HepG2 (cell line): Measurements from ENCODE around the gene LIPT1. TPM values are rescaled to one million over a fixed set of nuclear protein-coding genes. Genes with fewer than 3 reads are reported as not detected.
A peak's percentile ranks its signal among the peaks of the same experiment; 100 is the strongest.

Source experiments
- AGO1 ChIP-seq: fragments of 200-400 bp; formaldehyde crosslinking; IDR thresholded peaks from 2 replicates; pipeline ENCODE4 v1.6.1; 2017; ENCODE audit warnings: mild to moderate bottlenecking, low read depth, low read length, moderate library complexity; ENCODE audit not compliant: poor library complexity, severe bottlenecking
- BRF2 ChIP-seq: sonication (generic); formaldehyde crosslinking; IDR thresholded peaks from 2 replicates; pipeline ENCODE4 v1.8.1; 2022; ENCODE audit warnings: mild to moderate bottlenecking, missing genetic modification reagents
- DDIT3 ChIP-seq: sonication (generic); formaldehyde crosslinking; IDR thresholded peaks from 2 replicates; pipeline ENCODE4 v1.4.0; 2020; ENCODE audit warnings: mild to moderate bottlenecking, missing genetic modification reagents
- HES4 ChIP-seq: sonication (generic); formaldehyde crosslinking; IDR thresholded peaks from 2 replicates; pipeline ENCODE4 v1.9.0; 2021; ENCODE audit warnings: mild to moderate bottlenecking, missing genetic modification reagents, borderline replicate concordance
- RCOR2 ChIP-seq: IDR thresholded peaks from 2 replicates; pipeline ENCODE4 v1.6.1; 2016; ENCODE audit warnings: missing biosample characterization, missing genetic modification reagents
- SRF ChIP-seq: IDR thresholded peaks from 2 replicates; pipeline ENCODE4 v1.6.1; 2011; ENCODE audit warnings: mild to moderate bottlenecking, low read depth, low read length, moderate library complexity
- ZFY ChIP-seq: sonication (generic); formaldehyde crosslinking; IDR thresholded peaks from 2 replicates; pipeline ENCODE4 v1.4.0; 2020; ENCODE audit warnings: missing genetic modification reagents
- ZNF235 ChIP-seq: sonication (generic); formaldehyde crosslinking; IDR thresholded peaks from 2 replicates; pipeline ENCODE4 v1.8.1; 2023; ENCODE audit warnings: mild to moderate bottlenecking, missing genetic modification reagents, borderline replicate concordance
- ZNF367 ChIP-seq: sonication (generic); formaldehyde crosslinking; IDR thresholded peaks from 2 replicates; pipeline ENCODE4 v1.4.0; 2020; ENCODE audit warnings: missing genetic modification reagents, borderline replicate concordance
- ZNF629 ChIP-seq: sonication (generic); formaldehyde crosslinking; conservative IDR thresholded peaks from 2 replicates; pipeline ENCODE4 v1.5.0; 2020; ENCODE audit warnings: missing genetic modification reagents
- ZSCAN21 ChIP-seq: sonication (generic); formaldehyde crosslinking; IDR thresholded peaks from 2 replicates; pipeline ENCODE4 v1.8.0; 2022; ENCODE audit warnings: mild to moderate bottlenecking, missing genetic modification reagents, moderate library complexity, borderline replicate concordance
- polyA plus RNA-seq, 8 experiments: library from polyadenylated mRNA; depleted of rRNA in 3 of 8; stranded (reverse) in 7 of 8; unstranded in 1 of 8; fragments of >200 nt; fragmentation: Illumina TruSeq in 4 of 8; extraction: Trizol in 4 of 8; gene quantifications; 2 replicates each; pipeline versions ENCODE4 v1.2.1 to v1.2.3, GENCODE V29; 2011 to 2016; ENCODE audit warnings: low read depth in 4 of 8, missing spikeins in 1 of 8, mixed read lengths in 1 of 8; ENCODE audit not compliant: insufficient read depth in 1 of 8
- total RNA-seq, 5 experiments: library from RNA; depleted of rRNA; stranded (reverse); fragments of >200 nt; fragmentation: Illumina TruSeq; extraction: Trizol; gene quantifications; 2 replicates each; pipeline ENCODE4 v1.2.3, GENCODE V29; 2016; ENCODE audit warnings: low read depth in 1 of 5
- TF ChIP-seq, protein P1 (sequence below): sonication (generic); formaldehyde crosslinking; IDR thresholded peaks from 2 replicates; pipeline ENCODE4 v1.5.0; 2020; ENCODE audit warnings: mild to moderate bottlenecking, missing genetic modification reagents
- TF ChIP-seq, protein P2 (sequence below), 2 experiments: fragments of 450-650 bp in 1 of 2; sonication (generic) in 1 of 2; formaldehyde crosslinking in 1 of 2; IDR thresholded peaks; 2 replicates each; pipeline versions ENCODE4 v1.6.1 to v1.8.0; 2016 to 2022; ENCODE audit warnings: antibody characterized with exemption in 1 of 2, mild to moderate bottlenecking in 1 of 2, missing genetic modification reagents in 1 of 2
- TF ChIP-seq, protein P3 (sequence below): sonication (generic); formaldehyde crosslinking; IDR thresholded peaks from 2 replicates; pipeline ENCODE4 v1.4.0; 2020; ENCODE audit warnings: missing genetic modification reagents
- TF ChIP-seq, protein P4 (sequence below): IDR thresholded peaks from 2 replicates; pipeline ENCODE4 v1.6.1; 2016; ENCODE audit warnings: control low read depth

Gene LIPT1
- total and polyA plus RNA-seq, 2 of the 13 experiments (the other 11 are each of a cell fraction or from before 2014, with no cell fraction given), result 8.0 to 9.6 TPM

- TF ChIP-seq ZNF235 (CRISPR knock-in tag) (no peak), BRF2 (peak; percentile 73; the same call in 1 of the 2 replicates), ZSCAN21 (CRISPR knock-in tag) (peak; percentile 40; the same call in 1 of the 2 replicates), HES4 (no peak), SRF (no peak), AGO1 (no peak), RCOR2 (no peak), ZNF629 (peak; percentile 40), DDIT3 (CRISPR knock-in tag) (no peak), ZNF367 (CRISPR knock-in tag) (no peak), ZFY (peak; percentile 74)
- TF ChIP-seq, protein P1, sequence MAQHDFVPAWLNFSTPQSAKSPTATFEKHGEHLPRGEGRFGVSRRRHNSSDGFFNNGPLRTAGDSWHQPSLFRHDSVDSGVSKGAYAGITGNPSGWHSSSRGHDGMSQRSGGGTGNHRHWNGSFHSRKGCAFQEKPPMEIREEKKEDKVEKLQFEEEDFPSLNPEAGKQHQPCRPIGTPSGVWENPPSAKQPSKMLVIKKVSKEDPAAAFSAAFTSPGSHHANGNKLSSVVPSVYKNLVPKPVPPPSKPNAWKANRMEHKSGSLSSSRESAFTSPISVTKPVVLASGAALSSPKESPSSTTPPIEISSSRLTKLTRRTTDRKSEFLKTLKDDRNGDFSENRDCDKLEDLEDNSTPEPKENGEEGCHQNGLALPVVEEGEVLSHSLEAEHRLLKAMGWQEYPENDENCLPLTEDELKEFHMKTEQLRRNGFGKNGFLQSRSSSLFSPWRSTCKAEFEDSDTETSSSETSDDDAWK (CRISPR knock-in tag), result no peak
- TF ChIP-seq, protein P2, sequence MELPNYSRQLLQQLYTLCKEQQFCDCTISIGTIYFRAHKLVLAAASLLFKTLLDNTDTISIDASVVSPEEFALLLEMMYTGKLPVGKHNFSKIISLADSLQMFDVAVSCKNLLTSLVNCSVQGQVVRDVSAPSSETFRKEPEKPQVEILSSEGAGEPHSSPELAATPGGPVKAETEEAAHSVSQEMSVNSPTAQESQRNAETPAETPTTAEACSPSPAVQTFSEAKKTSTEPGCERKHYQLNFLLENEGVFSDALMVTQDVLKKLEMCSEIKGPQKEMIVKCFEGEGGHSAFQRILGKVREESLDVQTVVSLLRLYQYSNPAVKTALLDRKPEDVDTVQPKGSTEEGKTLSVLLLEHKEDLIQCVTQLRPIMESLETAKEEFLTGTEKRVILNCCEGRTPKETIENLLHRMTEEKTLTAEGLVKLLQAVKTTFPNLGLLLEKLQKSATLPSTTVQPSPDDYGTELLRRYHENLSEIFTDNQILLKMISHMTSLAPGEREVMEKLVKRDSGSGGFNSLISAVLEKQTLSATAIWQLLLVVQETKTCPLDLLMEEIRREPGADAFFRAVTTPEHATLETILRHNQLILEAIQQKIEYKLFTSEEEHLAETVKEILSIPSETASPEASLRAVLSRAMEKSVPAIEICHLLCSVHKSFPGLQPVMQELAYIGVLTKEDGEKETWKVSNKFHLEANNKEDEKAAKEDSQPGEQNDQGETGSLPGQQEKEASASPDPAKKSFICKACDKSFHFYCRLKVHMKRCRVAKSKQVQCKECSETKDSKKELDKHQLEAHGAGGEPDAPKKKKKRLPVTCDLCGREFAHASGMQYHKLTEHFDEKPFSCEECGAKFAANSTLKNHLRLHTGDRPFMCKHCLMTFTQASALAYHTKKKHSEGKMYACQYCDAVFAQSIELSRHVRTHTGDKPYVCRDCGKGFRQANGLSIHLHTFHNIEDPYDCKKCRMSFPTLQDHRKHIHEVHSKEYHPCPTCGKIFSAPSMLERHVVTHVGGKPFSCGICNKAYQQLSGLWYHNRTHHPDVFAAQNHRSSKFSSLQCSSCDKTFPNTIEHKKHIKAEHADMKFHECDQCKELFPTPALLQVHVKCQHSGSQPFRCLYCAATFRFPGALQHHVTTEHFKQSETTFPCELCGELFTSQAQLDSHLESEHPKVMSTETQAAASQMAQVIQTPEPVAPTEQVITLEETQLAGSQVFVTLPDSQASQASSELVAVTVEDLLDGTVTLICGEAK (IDR thresholded peaks at IDR 0.05), result no peak
- TF ChIP-seq, protein P2 (CRISPR knock-in tag; IDR thresholded peaks at IDR 0.05), result peak; percentile 78
- TF ChIP-seq, protein P3, sequence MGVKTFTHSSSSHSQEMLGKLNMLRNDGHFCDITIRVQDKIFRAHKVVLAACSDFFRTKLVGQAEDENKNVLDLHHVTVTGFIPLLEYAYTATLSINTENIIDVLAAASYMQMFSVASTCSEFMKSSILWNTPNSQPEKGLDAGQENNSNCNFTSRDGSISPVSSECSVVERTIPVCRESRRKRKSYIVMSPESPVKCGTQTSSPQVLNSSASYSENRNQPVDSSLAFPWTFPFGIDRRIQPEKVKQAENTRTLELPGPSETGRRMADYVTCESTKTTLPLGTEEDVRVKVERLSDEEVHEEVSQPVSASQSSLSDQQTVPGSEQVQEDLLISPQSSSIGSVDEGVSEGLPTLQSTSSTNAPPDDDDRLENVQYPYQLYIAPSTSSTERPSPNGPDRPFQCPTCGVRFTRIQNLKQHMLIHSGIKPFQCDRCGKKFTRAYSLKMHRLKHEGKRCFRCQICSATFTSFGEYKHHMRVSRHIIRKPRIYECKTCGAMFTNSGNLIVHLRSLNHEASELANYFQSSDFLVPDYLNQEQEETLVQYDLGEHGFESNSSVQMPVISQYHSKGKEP (CRISPR knock-in tag), result 0 out of 2 replicates have a peak, but pooled peaks have one; percentile 6
- TF ChIP-seq, protein P4, sequence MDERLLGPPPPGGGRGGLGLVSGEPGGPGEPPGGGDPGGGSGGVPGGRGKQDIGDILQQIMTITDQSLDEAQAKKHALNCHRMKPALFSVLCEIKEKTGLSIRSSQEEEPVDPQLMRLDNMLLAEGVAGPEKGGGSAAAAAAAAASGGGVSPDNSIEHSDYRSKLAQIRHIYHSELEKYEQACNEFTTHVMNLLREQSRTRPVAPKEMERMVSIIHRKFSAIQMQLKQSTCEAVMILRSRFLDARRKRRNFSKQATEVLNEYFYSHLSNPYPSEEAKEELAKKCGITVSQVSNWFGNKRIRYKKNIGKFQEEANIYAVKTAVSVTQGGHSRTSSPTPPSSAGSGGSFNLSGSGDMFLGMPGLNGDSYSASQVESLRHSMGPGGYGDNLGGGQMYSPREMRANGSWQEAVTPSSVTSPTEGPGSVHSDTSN (CRISPR knock-in tag), result no peak
Observed at GRCh38 chr2:99140860-99141109, 14.0 kb upstream of the LIPT1 start (continued).
